OCI-LY1 (cell line): Measurements from ENCODE around the gene ARID5A.

Source experiments
- CTCF ChIP-seq: fragments of 200-600 bp; sonication (generic), shearing (Covaris generic); IDR thresholded peaks from 2 replicates; pipeline ENCODE4 v1.5.1; 2017; ENCODE audit warnings: mild to moderate bottlenecking, antibody characterized with exemption, low read length, moderate library complexity, mixed read lengths
- EZH2 ChIP-seq: fragments of 200-600 bp; sonication (generic), shearing (Covaris generic); IDR thresholded peaks from 2 replicates; pipeline ENCODE4 v1.8.0; 2017; ENCODE audit warnings: borderline replicate concordance, mixed run types, mild to moderate bottlenecking, antibody characterized with exemption, low read length, moderate library complexity, mixed read lengths

GRCh38 chr2:96530474-96531357 is 5.8 kb upstream of the ARID5A start:
- no peak for TF ChIP-seq EZH2
- no peak for TF ChIP-seq CTCF
